Neutrophil (primary cell): Measurements from ENCODE around the gene WDSUB1.

Experiments
- H3K27ac ChIP-seq: fragments of 200-600 bp; sonication (generic); 2 replicates; pipeline ENCODE4 v1.5.1; 2016; ENCODE audit warnings: mild to moderate bottlenecking, moderate library complexity
- H3K27me3 ChIP-seq: fragments of 200-600 bp; sonication (generic); 2 replicates; pipeline ENCODE4 v1.6.0; 2016; ENCODE audit warnings: mild to moderate bottlenecking
- H3K36me3 ChIP-seq: fragments of 200-600 bp; sonication (generic); 2 replicates; pipeline ENCODE4 v1.5.1; 2017
- H3K4me1 ChIP-seq, 2 experiments: fragments of 200-600 bp in 1 of 2; sonication (generic) in 1 of 2; 1 replicate in 1 of 2; 2 replicates in 1 of 2; pipeline versions ENCODE4 v1.5.1 to v1.6.1; 2013 to 2016; ENCODE audit warnings: low read depth in 1 of 2, low read length in 1 of 2, mild to moderate bottlenecking in 1 of 2, moderate library complexity in 1 of 2; ENCODE audit not compliant: control insufficient read depth in 1 of 2, insufficient read depth in 1 of 2
- H3K4me3 ChIP-seq, 2 experiments: fragments of 200-600 bp in 1 of 2; sonication (generic) in 1 of 2; 1 replicate in 1 of 2; 2 replicates in 1 of 2; pipeline ENCODE4 v1.5.1; 2013 to 2016; ENCODE audit warnings: low read depth in 1 of 2, low read length in 1 of 2, mild to moderate bottlenecking in 1 of 2, moderate library complexity in 1 of 2
- H3K9me3 ChIP-seq: fragments of 200-600 bp; sonication (generic); 2 replicates; pipeline ENCODE4 v1.5.1; 2016
- TF ChIP-seq, protein P1 (sequence below): fragments of 200-600 bp; sonication (generic); IDR thresholded peaks from 2 replicates; pipeline ENCODE4 v1.5.1; 2016; ENCODE audit warnings: antibody characterized with exemption

WDSUB1 gene

DNA sequence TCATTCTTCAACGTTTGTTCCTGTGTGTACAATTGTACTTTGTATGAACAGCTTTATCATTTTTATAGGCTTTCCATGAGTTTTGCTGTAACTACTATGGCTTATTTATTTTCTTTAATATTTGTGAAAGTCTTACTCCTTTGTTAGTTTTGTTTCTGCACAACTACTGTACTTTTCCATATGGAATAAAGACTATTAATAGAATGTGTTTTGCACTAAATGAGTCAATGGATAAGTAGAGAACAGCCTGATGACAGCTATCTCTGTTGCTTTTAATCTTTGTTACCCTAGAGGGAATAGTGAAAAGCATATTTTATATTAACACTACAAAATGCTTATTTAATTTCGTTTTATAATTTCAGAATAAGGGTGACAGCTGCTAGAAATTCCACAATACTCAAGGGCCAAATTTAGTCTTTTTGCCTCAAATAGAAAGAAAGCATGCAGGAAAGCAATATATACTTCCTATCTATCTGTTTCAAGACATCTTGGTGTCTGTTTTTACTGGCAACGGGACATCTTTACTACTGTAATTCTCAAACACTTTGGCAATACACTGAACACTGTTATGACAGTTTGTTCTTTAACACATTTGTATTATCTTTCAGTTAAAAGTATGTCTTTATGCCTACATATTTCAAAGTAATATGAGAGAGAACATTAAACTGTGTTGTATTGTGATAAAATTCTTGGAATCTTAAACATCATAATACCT lies 53.9 kb downstream of the WDSUB1 start:
- Histone ChIP-seq H3K4me3 (no peak overlapping the region), H3K9me3 (no peaks in the 10 kb centered on the region), H3K27ac (no peak overlapping the region), H3K36me3 (peaks cover 9% of the 10 kb centered on the region), H3K4me1 (peaks cover 0 to 6% of the 10 kb centered on the region in 2 experiments), H3K27me3 (no peaks in the 10 kb centered on the region)
- TF ChIP-seq, protein P1, sequence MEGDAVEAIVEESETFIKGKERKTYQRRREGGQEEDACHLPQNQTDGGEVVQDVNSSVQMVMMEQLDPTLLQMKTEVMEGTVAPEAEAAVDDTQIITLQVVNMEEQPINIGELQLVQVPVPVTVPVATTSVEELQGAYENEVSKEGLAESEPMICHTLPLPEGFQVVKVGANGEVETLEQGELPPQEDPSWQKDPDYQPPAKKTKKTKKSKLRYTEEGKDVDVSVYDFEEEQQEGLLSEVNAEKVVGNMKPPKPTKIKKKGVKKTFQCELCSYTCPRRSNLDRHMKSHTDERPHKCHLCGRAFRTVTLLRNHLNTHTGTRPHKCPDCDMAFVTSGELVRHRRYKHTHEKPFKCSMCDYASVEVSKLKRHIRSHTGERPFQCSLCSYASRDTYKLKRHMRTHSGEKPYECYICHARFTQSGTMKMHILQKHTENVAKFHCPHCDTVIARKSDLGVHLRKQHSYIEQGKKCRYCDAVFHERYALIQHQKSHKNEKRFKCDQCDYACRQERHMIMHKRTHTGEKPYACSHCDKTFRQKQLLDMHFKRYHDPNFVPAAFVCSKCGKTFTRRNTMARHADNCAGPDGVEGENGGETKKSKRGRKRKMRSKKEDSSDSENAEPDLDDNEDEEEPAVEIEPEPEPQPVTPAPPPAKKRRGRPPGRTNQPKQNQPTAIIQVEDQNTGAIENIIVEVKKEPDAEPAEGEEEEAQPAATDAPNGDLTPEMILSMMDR = no peak

DNA sequence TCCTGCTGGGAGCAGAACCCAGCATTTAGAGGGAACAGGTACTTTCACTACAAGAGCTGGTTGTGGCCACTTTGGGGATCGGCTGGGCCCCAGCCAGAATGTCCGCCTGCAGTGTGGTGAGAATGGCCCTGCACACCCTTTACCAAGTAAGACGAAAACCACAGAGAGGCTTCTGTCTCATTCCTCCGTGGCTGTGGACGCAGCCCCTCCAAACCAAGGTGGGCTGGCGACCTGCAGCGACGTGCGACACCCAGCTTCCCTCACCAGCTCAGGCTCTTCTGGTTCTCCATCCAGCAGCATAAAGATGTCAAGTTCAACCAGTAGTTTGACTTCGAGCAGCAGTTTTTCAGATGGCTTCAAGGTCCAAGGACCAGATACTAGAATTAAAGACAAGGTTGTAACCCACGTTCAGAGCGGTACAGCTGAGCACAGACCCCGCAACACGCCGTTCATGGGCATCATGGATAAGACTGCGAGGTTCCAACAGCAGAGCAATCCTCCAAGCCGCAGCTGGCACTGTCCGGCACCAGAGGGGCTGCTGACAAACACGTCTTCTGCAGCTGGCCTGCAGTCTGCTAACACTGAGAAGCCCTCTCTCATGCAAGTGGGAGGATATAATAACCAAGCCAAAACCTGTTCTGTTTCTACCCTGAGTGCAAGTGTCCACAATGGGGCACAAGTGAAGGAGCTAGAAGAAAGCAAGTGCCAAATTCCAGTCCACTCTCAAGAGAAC lies 56.2 kb downstream of the WDSUB1 start:
- H3K27ac ChIP-seq = no peak overlapping the region
- H3K4me3 ChIP-seq = no peak overlapping the region
- no peaks in the 10 kb centered on the region for H3K9me3 ChIP-seq
- H3K4me1 ChIP-seq = peaks cover 0 to 6% of the 10 kb centered on the region in 2 experiments
- H3K36me3 ChIP-seq = peaks cover 9% of the 10 kb centered on the region
- TF ChIP-seq, protein P1 = no peak
- H3K27me3 ChIP-seq = no peaks in the 10 kb centered on the region

DNA sequence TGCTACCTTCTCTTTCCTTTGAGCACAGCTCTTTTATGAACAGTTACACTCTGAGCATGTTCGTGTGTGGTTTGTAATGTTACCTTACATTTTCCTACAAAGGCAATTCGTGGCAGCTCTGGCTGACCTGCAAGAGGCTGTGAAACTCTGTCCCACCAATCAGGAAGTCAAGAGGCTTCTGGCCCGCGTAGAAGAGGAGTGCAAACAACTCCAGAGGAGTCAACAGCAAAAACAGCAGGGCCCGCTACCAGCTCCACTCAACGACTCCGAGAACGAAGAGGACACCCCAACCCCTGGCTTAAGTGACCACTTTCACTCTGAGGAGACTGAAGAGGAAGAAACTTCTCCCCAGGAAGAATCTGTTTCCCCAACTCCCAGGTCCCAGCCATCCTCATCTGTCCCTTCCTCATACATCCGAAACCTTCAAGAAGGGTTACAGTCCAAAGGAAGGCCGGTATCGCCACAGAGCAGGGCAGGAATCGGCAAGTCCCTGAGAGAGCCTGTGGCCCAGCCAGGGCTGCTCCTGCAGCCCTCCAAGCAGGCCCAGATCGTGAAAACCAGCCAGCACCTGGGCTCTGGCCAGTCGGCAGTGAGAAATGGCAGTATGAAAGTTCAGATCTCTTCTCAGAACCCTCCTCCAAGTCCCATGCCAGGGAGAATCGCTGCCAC lies 56.9 kb downstream of the WDSUB1 start:
- Histone ChIP-seq H3K36me3 (peaks cover 5% of the 10 kb centered on the region), H3K4me3 (no peak overlapping the region), H3K27me3 (no peaks in the 10 kb centered on the region), H3K4me1 (peaks cover 0 to 6% of the 10 kb centered on the region in 2 experiments), H3K27ac (no peak overlapping the region), H3K9me3 (no peaks in the 10 kb centered on the region)
- TF ChIP-seq, protein P1 = no peak

DNA sequence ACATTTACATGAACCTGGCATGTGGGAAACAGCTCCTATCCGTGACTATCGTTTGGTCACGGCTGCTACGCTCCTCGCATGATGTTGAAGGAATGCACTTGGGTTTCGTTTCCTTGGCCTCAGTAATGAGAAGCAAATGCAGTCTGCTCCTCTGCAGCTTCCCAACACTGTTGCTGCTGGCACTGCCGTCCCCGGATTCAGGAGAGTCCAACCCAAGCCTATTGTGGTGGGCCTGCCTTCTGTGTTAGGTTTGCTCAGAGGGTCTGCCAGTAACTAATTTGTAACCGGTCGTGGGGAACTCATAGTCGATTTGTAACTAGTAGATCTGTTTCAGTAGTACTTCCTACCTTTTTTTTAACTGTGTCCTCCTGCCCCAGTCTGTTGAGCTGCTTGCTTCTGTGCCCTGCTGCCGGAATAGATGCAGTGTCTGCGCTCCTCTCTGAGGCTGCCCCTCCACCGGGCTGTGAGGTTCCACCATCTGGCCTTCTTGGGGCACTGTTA lies 58.4 kb downstream of the WDSUB1 start:
- Histone ChIP-seq H3K27me3 (no peaks in the 10 kb centered on the region), H3K36me3 (peaks cover 2% of the 10 kb centered on the region), H3K9me3 (no peaks in the 10 kb centered on the region), H3K27ac (no peak overlapping the region), H3K4me1 (peaks cover 0 to 6% of the 10 kb centered on the region in 2 experiments), H3K4me3 (no peak overlapping the region)
- TF ChIP-seq, protein P1 = no peak

DNA sequence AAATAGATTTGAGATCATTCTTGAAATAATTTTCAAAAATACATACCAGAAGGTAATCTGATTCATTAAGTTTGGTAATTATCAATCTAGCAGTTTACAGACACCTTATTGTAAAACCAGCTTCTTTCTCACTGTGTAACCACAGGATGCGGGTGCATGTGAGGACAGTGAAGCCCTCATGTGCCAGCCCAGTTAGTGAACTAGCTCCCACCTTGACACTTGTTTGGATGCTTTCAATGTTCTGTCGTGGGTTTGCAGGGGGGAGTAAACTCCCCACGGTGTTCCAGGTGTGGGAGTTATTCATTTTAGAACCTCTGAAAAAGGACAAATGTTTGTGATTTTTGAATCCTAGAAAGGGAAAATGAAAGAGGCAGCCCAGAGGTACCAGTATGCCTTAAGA lies 59.0 kb downstream of the WDSUB1 start:
- Histone ChIP-seq H3K4me1 (peaks cover 0 to under 1% of the 10 kb centered on the region in 2 experiments), H3K27me3 (no peaks in the 10 kb centered on the region), H3K4me3 (no peak overlapping the region), H3K36me3 (no peaks in the 10 kb centered on the region), H3K9me3 (no peaks in the 10 kb centered on the region), H3K27ac (no peak overlapping the region)
- TF ChIP-seq, protein P1 = no peak
